HCT116 (cell line): ENCODE data around the gene MTHFD2L.

Source experiments
- EGR1 ChIP-seq: IDR thresholded peaks from 2 replicates; pipeline ENCODE4 v1.6.1; 2012; ENCODE audit warnings: low read depth
- ELF1 ChIP-seq: IDR thresholded peaks from 2 replicates; pipeline ENCODE4 v1.6.1; 2012; ENCODE audit warnings: low read depth, borderline replicate concordance
- POLR2A ChIP-seq: IDR thresholded peaks from 2 replicates; pipeline ENCODE4 v1.7.0; 2011; ENCODE audit warnings: borderline replicate concordance; ENCODE audit not compliant: insufficient read depth, insufficient read length; ENCODE audit errors: extremely low read depth
- POLR2AphosphoS5 ChIP-seq: IDR thresholded peaks from 2 replicates; pipeline ENCODE4 v1.6.1; 2011; ENCODE audit warnings: mild to moderate bottlenecking, low read depth, low read length, moderate library complexity
- REST ChIP-seq: IDR thresholded peaks from 2 replicates; pipeline ENCODE4 v1.6.1; 2012; ENCODE audit warnings: low read depth
- SIN3A ChIP-seq: IDR thresholded peaks from 2 replicates; pipeline ENCODE4 v1.6.1; 2012; ENCODE audit warnings: low read depth
- SP1 ChIP-seq: IDR thresholded peaks from 2 replicates; pipeline ENCODE4 v1.6.1; 2012; ENCODE audit warnings: low read depth
- ZFX ChIP-seq: fragments of 450-650 bp; IDR thresholded peaks from 2 replicates; pipeline ENCODE4 v1.6.1; 2017
- TF ChIP-seq, protein P1 (sequence below), 3 experiments: fragments of 200-600 bp in 1 of 3; sonication (generic) in 1 of 3; IDR thresholded peaks in 2 of 3; conservative IDR thresholded peaks in 1 of 3; 2 replicates each; pipeline ENCODE4 v1.5.1; 2012 to 2017; ENCODE audit warnings: low read depth in 2 of 3, low read length in 2 of 3, antibody characterized with exemption in 1 of 3, borderline replicate concordance in 1 of 3, control low read depth in 1 of 3, mild to moderate bottlenecking in 1 of 3, mixed read lengths in 1 of 3, mixed run types in 1 of 3, moderate library complexity in 1 of 3; ENCODE audit not compliant: insufficient read depth in 1 of 3
- TF ChIP-seq, protein P2 (sequence below): IDR thresholded peaks from 2 replicates; pipeline ENCODE4 v1.6.1; 2011; ENCODE audit warnings: mild to moderate bottlenecking, low read length, moderate library complexity; ENCODE audit not compliant: insufficient replicate concordance; ENCODE audit errors: extremely low read depth

GRCh38 chr4:74167585-74167984 is 9.7 kb downstream of the MTHFD2L start:
- TF ChIP-seq, protein P1, sequence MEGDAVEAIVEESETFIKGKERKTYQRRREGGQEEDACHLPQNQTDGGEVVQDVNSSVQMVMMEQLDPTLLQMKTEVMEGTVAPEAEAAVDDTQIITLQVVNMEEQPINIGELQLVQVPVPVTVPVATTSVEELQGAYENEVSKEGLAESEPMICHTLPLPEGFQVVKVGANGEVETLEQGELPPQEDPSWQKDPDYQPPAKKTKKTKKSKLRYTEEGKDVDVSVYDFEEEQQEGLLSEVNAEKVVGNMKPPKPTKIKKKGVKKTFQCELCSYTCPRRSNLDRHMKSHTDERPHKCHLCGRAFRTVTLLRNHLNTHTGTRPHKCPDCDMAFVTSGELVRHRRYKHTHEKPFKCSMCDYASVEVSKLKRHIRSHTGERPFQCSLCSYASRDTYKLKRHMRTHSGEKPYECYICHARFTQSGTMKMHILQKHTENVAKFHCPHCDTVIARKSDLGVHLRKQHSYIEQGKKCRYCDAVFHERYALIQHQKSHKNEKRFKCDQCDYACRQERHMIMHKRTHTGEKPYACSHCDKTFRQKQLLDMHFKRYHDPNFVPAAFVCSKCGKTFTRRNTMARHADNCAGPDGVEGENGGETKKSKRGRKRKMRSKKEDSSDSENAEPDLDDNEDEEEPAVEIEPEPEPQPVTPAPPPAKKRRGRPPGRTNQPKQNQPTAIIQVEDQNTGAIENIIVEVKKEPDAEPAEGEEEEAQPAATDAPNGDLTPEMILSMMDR (IDR thresholded peaks at IDR 0.05 in 2 of 3, conservative IDR thresholded peaks at IDR 0.05 in 1 of 3; ENCODE audit: borderline replicate concordance in 1 of 3, insufficient read depth in 1 of 3, low read depth in 2 of 3, low read length in 2 of 3), result no peak
- no peak for TF ChIP-seq POLR2AphosphoS5
- no peak for TF ChIP-seq POLR2A
- TF ChIP-seq ZFX, result no peak
- TF ChIP-seq REST, result no peak
- TF ChIP-seq, protein P2, sequence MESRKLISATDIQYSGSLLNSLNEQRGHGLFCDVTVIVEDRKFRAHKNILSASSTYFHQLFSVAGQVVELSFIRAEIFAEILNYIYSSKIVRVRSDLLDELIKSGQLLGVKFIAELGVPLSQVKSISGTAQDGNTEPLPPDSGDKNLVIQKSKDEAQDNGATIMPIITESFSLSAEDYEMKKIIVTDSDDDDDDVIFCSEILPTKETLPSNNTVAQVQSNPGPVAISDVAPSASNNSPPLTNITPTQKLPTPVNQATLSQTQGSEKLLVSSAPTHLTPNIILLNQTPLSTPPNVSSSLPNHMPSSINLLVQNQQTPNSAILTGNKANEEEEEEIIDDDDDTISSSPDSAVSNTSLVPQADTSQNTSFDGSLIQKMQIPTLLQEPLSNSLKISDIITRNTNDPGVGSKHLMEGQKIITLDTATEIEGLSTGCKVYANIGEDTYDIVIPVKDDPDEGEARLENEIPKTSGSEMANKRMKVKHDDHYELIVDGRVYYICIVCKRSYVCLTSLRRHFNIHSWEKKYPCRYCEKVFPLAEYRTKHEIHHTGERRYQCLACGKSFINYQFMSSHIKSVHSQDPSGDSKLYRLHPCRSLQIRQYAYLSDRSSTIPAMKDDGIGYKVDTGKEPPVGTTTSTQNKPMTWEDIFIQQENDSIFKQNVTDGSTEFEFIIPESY, result no peak
- no peak for TF ChIP-seq SIN3A
- TF ChIP-seq ELF1, result no peak
- no peak for TF ChIP-seq EGR1
- TF ChIP-seq SP1, result no peak
